ENCODE data around the gene ENOX1. TPM values are rescaled to one million over a fixed set of nuclear protein-coding genes. Genes with fewer than 3 reads are reported as not detected.

The ENOX1 gene
- polyA plus RNA-seq, 1 donor, result 3.0 TPM

DNA sequence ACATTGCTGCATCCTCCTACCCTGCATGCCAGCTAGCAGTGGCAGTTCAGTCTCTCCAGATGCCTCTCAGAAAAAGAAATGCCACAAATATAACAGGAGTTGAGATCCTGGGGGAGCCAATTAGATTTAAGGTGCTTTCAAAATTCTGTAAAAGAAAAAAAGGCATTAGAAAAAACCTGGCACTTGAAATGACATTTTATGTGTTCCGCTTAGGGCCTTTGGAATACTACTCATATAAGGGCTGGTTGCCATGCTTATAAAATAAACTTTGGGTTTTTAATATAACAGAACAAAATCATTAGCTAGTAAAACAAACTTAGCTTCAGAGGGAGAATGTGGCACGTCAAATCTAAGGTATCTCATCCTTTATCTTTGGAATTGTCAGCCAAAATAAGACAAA lies 104.1 kb downstream of the ENOX1 start:
- no peaks in the 10 kb centered on the region for H3K4me1 ChIP-seq (ENCODE audit: control insufficient read depth, insufficient read depth, low read length)
- no peak for DNase-seq
- WGBS (ENCODE audit: insufficient coverage, low lambda C conversion rate), result 100% methylated on average over 1 of the region's 2 CpGs
- no peaks in the 10 kb centered on the region for H3K36me3 ChIP-seq (ENCODE audit: control insufficient read depth, insufficient read depth, low read length)
- H3K4me3 ChIP-seq (ENCODE audit: low read length), result no peak overlapping the region
- no peak overlapping the region for H3K27ac ChIP-seq (ENCODE audit: low read length)
- H3K27me3 ChIP-seq (ENCODE audit: control insufficient read depth, insufficient read depth, low read length), result no peaks in the 10 kb centered on the region
- no peaks in the 10 kb centered on the region for H3K9me3 ChIP-seq (ENCODE audit: control insufficient read depth, low read depth, low read length)

DNA sequence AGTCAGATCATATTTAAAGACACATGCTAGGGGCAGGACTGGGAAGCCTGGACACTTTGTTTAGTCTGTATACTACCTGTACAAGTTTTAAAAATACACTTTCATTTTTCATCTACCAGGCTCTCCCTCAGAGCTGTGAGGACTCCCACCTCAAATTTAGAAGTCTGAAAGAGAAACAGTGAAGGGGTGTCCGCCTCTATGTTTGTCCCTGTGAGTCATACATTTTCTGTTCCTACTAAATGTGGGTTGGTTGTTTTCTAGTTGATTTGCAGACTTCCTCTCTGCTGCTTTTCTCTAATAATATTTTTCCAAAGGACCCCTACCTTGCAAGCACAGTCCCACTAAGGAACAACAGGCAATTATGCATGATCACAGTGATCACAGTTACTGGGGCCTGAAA lies 110.5 kb downstream of the ENOX1 start:
- no peaks in the 10 kb centered on the region for H3K9me3 ChIP-seq (ENCODE audit: control insufficient read depth, low read depth, low read length)
- H3K4me1 ChIP-seq (ENCODE audit: control insufficient read depth, insufficient read depth, low read length), result no peaks in the 10 kb centered on the region
- no peak overlapping the region for H3K4me3 ChIP-seq (ENCODE audit: low read length)
- no peak for DNase-seq
- no peaks in the 10 kb centered on the region for H3K27me3 ChIP-seq (ENCODE audit: control insufficient read depth, insufficient read depth, low read length)
- H3K27ac ChIP-seq (ENCODE audit: low read length), result no peak overlapping the region
- WGBS (ENCODE audit: insufficient coverage, low lambda C conversion rate), result no CpG with 5 or more reads among the region's 1 CpG
- H3K36me3 ChIP-seq (ENCODE audit: control insufficient read depth, insufficient read depth, low read length), result no peaks in the 10 kb centered on the region

DNA sequence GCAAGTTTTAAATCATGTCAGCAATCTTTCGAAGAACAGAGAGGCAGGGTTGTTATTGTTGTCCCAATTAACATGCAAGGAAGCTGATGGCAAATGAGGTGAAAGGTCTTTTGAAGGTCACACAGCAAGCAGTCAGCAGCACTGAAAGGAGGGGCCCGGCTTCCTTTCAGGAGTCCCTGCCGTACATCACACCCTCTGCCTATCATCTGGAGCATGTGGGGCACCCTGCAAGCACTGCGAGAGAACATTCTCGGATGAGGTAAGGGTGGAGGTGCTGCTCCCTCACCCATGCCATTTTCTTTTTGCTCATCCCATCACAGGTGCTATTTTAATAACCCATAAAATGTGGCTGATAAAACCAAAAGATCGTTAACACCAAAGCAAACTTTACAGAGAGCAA lies 111.2 kb downstream of the ENOX1 start:
- Histone ChIP-seq H3K27me3 (ENCODE audit: control insufficient read depth, insufficient read depth, low read length) (no peaks in the 10 kb centered on the region), H3K4me1 (ENCODE audit: control insufficient read depth, insufficient read depth, low read length) (no peaks in the 10 kb centered on the region), H3K9me3 (ENCODE audit: control insufficient read depth, low read depth, low read length) (no peaks in the 10 kb centered on the region)

DNA sequence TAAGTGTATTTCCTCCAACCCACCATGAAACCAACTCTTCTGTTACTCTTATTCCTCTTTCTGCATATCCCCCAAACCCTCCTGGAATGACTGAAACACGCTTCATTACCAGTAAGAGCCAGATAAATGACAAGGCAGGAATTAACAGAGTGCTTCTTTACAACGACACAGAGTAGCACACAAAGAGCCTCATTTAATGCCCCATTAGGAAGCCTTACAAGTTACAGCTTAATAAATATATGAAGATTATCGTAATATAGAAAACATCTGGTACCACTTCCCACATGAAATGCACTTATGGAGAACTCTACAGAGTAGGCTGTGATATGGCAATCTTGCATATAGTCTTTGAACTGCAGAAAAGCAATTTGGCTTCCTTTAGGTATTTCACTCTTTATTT lies 116.8 kb downstream of the ENOX1 start:
- Histone ChIP-seq H3K36me3 (ENCODE audit: control insufficient read depth, insufficient read depth, low read length) (no peaks in the 10 kb centered on the region), H3K9me3 (ENCODE audit: control insufficient read depth, low read depth, low read length) (no peaks in the 10 kb centered on the region), H3K4me1 (ENCODE audit: control insufficient read depth, insufficient read depth, low read length) (no peaks in the 10 kb centered on the region), H3K27ac (ENCODE audit: low read length) (no peak overlapping the region), H3K27me3 (ENCODE audit: control insufficient read depth, insufficient read depth, low read length) (no peaks in the 10 kb centered on the region), H3K4me3 (ENCODE audit: low read length) (no peak overlapping the region)
- 88% methylated on average over 1 of the region's 3 CpGs for WGBS (ENCODE audit: insufficient coverage, low lambda C conversion rate)
- no peak for DNase-seq

More for the DNA sequence above, 111.2 kb downstream of the ENOX1 start:
- Histone ChIP-seq H3K4me3 (ENCODE audit: low read length) (no peak overlapping the region), H3K36me3 (ENCODE audit: control insufficient read depth, insufficient read depth, low read length) (no peaks in the 10 kb centered on the region), H3K27ac (ENCODE audit: low read length) (no peak overlapping the region)
- no peak for DNase-seq
- no CpG with 5 or more reads among the region's 6 CpGs for WGBS (ENCODE audit: insufficient coverage, low lambda C conversion rate)

DNA sequence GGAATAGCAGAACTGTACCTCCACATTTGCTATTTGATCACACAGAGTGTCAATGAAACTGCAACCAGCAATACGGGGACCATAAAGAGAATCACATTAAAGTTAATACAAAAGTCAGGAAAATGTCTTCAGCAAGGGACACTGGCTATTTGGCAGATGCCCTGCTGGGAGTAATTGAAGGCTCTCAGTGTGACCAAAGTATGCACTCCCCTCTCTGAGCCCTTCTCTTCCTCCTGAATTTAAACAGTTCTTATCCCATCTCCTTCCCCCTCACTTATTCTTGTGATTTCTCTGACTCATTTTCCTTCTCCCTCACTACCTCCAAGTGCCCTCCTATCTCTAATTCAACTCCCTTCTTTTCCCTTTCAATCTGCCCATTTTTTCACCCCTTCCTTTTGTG lies 117.7 kb downstream of the ENOX1 start:
- Histone ChIP-seq H3K27ac (ENCODE audit: low read length) (no peak overlapping the region), H3K9me3 (ENCODE audit: control insufficient read depth, low read depth, low read length) (no peaks in the 10 kb centered on the region), H3K27me3 (ENCODE audit: control insufficient read depth, insufficient read depth, low read length) (no peaks in the 10 kb centered on the region), H3K4me3 (ENCODE audit: low read length) (no peak overlapping the region), H3K36me3 (ENCODE audit: control insufficient read depth, insufficient read depth, low read length) (no peaks in the 10 kb centered on the region), H3K4me1 (ENCODE audit: control insufficient read depth, insufficient read depth, low read length) (no peaks in the 10 kb centered on the region)
- DNase-seq, result no peak
- WGBS (ENCODE audit: insufficient coverage, low lambda C conversion rate), result 67% methylated on average over 1 of the region's 1 CpG

DNA sequence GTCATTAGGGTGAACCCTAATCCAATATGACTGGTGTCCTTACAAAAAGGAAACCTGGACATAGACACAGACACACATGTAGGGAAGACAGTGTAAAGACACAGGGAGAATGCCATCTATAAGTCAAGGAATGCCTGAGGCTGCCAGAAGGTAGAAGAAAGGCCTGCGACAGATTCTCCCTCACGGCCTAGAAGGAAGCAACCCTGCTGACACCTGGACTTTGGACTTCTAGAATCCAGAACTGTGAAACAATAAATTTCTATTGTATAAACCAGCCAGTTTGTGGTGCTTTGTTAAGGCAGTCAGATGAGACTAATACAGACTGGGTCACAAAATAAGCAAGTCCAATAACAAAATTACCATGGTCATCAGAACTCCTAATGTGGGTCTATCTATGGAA lies 120.4 kb downstream of the ENOX1 start:
- H3K4me1 ChIP-seq (ENCODE audit: control insufficient read depth, insufficient read depth, low read length), result no peaks in the 10 kb centered on the region
- H3K27ac ChIP-seq (ENCODE audit: low read length), result no peak overlapping the region
- no peaks in the 10 kb centered on the region for H3K9me3 ChIP-seq (ENCODE audit: control insufficient read depth, low read depth, low read length)
- no peak for DNase-seq
- no peak overlapping the region for H3K4me3 ChIP-seq (ENCODE audit: low read length)
- no peaks in the 10 kb centered on the region for H3K36me3 ChIP-seq (ENCODE audit: control insufficient read depth, insufficient read depth, low read length)
- no peaks in the 10 kb centered on the region for H3K27me3 ChIP-seq (ENCODE audit: control insufficient read depth, insufficient read depth, low read length)
- no CpG with 5 or more reads among the region's 2 CpGs for WGBS (ENCODE audit: insufficient coverage, low lambda C conversion rate)

DNA sequence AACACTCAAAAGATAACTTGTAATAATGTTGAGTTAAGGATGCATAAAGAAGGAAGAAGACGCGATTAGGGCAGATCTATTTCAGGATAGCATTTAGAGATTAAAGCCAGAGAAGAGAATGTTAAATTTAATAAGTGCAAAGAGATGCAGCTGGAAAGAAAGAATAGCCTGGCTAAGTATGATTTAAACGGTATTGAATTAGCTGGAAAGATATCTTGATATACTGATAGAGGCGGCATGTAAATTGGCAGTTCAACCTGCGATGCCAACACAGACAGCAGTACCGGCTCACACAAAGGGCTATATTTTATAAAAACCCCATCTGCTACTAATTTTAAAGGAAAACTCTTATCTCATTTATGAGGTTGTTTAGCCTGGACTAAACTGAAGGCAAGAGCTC lies 121.4 kb downstream of the ENOX1 start:
- WGBS (ENCODE audit: insufficient coverage, low lambda C conversion rate), result no CpG with 5 or more reads among the region's 6 CpGs
- H3K4me3 ChIP-seq (ENCODE audit: low read length), result no peak overlapping the region
- DNase-seq, result no peak
- no peaks in the 10 kb centered on the region for H3K9me3 ChIP-seq (ENCODE audit: control insufficient read depth, low read depth, low read length)
- no peaks in the 10 kb centered on the region for H3K36me3 ChIP-seq (ENCODE audit: control insufficient read depth, insufficient read depth, low read length)
- no peak overlapping the region for H3K27ac ChIP-seq (ENCODE audit: low read length)
- H3K4me1 ChIP-seq (ENCODE audit: control insufficient read depth, insufficient read depth, low read length), result no peaks in the 10 kb centered on the region
- no peaks in the 10 kb centered on the region for H3K27me3 ChIP-seq (ENCODE audit: control insufficient read depth, insufficient read depth, low read length)

DNA sequence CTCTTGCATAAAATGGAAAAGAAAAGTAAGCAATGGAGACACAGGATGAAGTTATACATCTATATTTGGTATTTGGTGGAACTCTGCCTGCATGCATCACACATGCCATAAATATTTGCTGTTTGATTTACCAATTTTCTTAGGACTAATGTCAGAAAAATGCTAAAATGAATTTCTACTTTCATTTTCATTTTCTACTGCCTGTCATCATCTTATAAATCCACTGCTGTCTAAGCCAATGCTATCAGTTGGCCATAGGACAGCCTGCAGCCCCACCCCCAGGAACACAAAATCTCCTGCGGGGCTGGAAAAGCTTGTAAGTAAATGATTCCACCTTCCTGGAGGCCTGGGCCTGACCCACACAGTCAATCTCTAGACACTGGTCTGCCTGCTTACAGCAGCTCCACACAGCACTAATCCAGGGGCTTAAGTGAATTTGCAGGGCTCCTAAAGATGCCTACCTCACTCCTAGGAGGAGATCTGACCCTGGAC lies 122.0 kb downstream of the ENOX1 start:
- Histone ChIP-seq H3K27ac (ENCODE audit: low read length) (no peak overlapping the region), H3K27me3 (ENCODE audit: control insufficient read depth, insufficient read depth, low read length) (no peaks in the 10 kb centered on the region), H3K36me3 (ENCODE audit: control insufficient read depth, insufficient read depth, low read length) (no peaks in the 10 kb centered on the region), H3K4me3 (ENCODE audit: low read length) (no peak overlapping the region), H3K9me3 (ENCODE audit: control insufficient read depth, low read depth, low read length) (no peaks in the 10 kb centered on the region), H3K4me1 (ENCODE audit: control insufficient read depth, insufficient read depth, low read length) (no peaks in the 10 kb centered on the region)
- DNase-seq, result peak in 1 of 2 donors; percentile 54
- WGBS (ENCODE audit: insufficient coverage, low lambda C conversion rate), result no CpG with 5 or more reads among the region's 1 CpG

DNA sequence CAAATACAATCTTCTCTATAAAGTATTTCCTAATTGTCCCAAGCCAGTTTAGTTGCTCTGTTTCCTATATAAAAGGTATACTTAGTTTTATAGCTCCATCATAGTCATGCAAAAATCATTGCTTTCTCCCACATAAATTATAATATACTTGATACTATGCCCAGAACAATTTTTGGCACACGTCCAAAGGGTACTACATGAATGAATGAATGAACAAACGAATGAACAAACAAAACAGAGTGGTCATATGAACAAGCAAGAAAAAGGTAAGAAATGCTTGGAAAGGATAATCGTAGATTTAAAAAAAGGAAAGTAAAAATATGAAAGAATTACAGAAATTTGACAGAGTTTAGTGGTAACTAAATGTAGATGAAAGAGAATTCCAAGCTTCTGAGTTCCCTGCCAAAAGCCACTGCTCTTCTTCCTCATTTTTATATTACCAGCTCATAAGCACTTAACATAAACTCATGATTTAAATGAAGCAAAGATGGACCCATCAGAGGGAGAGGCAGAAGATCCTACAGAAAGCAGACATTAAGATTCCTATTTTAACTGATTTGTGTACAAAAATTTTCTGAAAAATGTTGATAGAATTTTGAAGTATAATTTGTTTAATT lies 123.2 kb downstream of the ENOX1 start:
- no peak overlapping the region for H3K27ac ChIP-seq (ENCODE audit: low read length)
- no peak overlapping the region for H3K4me3 ChIP-seq (ENCODE audit: low read length)
- no peaks in the 10 kb centered on the region for H3K36me3 ChIP-seq (ENCODE audit: control insufficient read depth, insufficient read depth, low read length)
- H3K9me3 ChIP-seq (ENCODE audit: control insufficient read depth, low read depth, low read length), result no peaks in the 10 kb centered on the region
- H3K27me3 ChIP-seq (ENCODE audit: control insufficient read depth, insufficient read depth, low read length), result no peaks in the 10 kb centered on the region
- DNase-seq, result no peak
- WGBS (ENCODE audit: insufficient coverage, low lambda C conversion rate), result 97% methylated on average over 3 of the region's 3 CpGs
- no peaks in the 10 kb centered on the region for H3K4me1 ChIP-seq (ENCODE audit: control insufficient read depth, insufficient read depth, low read length)

DNA sequence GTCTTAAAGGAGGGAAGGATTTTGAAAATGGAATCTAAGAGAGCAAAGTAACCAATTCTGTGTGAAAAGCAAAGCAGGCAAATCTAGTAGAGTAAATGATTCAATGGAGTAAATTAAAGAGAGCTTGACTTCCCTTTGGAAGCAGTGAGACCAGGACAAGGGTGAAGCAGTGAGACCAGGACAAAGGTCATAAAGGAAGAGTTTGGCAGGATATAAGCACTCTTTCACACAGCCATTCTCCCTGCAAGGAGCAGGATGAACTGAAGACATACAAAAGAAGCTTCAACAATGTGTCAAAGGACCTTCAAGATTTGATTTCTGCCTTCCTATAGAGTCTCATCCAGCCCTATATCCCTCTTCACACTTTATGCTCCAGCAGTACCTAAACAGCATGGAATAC lies 123.8 kb downstream of the ENOX1 start:
- Histone ChIP-seq H3K4me1 (ENCODE audit: control insufficient read depth, insufficient read depth, low read length) (no peaks in the 10 kb centered on the region), H3K4me3 (ENCODE audit: low read length) (no peak overlapping the region), H3K9me3 (ENCODE audit: control insufficient read depth, low read depth, low read length) (no peaks in the 10 kb centered on the region), H3K36me3 (ENCODE audit: control insufficient read depth, insufficient read depth, low read length) (no peaks in the 10 kb centered on the region), H3K27me3 (ENCODE audit: control insufficient read depth, insufficient read depth, low read length) (no peaks in the 10 kb centered on the region), H3K27ac (ENCODE audit: low read length) (no peak overlapping the region)
- peak in 1 of 2 donors; percentile 15 for DNase-seq

DNA sequence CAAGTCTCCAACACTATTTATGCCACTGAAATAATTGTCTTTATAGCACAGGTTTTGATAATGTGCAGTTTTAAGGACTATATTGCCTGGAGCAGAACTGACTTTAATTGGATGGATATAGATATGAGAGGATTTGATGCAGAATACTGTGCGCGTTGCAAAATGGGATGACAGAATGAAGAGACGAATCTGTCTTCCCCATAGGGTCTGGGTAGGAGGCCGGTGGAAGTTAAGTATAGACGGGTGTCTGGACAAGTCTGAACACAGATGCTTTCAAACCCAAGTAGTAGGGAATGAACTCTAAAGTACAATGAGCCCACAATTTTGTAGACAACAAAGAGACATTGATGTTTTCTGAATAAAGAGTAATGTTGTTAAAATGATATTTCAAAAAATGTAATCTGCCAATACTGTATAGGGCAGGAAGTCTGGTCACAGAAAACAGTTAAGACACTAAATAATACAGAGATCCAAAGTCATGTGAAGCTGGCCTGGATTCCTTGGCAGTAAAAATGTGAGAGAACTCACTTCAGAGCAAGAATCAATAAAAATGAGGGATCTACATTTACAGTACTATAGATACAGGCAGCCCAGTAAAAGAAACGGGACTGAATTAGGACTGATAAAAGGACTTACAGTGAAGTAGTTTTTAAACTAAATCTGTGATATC lies 125.5 kb downstream of the ENOX1 start:
- 78% methylated on average over 6 of the region's 6 CpGs for WGBS (ENCODE audit: insufficient coverage, low lambda C conversion rate)
- no peak overlapping the region for H3K27ac ChIP-seq (ENCODE audit: low read length)
- H3K4me3 ChIP-seq (ENCODE audit: low read length), result no peak overlapping the region
- no peaks in the 10 kb centered on the region for H3K4me1 ChIP-seq (ENCODE audit: control insufficient read depth, insufficient read depth, low read length)
- DNase-seq, result no peak
- H3K27me3 ChIP-seq (ENCODE audit: control insufficient read depth, insufficient read depth, low read length), result no peaks in the 10 kb centered on the region
- H3K9me3 ChIP-seq (ENCODE audit: control insufficient read depth, low read depth, low read length), result no peaks in the 10 kb centered on the region
- H3K36me3 ChIP-seq (ENCODE audit: control insufficient read depth, insufficient read depth, low read length), result no peaks in the 10 kb centered on the region

All from large intestine (tissue), 3 donors.